ENCODE results near the gene PCDHGC3. TPM values are rescaled to one million over a fixed set of nuclear protein-coding genes. Genes with fewer than 3 reads are reported as not detected.

The PCDHGC3 gene
- total RNA-seq, 4 donors from 2014 or later, result 40.4 to 77.7 (median 56.3) TPM

- 95 to 96% methylated on average over 10 of the region's 10 CpGs for WGBS, 2 donors
- DNase-seq (ENCODE audit: low spot score in 2 of 2), result no peak
- peaks cover 0 to 41% (median 12%) of the 10 kb centered on the region in 4 donors for H3K4me1 ChIP-seq
These were observed 14.5 kb downstream of the PCDHGC3 start for GRCh38 chr5:141490271-141490670.

GRCh38 chr5:141490771-141491170 is 15.0 kb downstream of the PCDHGC3 start:
- WGBS, 2 donors, result 90 to 93% methylated on average over 10 of the region's 13 CpGs
- peaks cover 0 to 62% (median 0%) of the 10 kb centered on the region in 3 donors for H3K36me3 ChIP-seq
- no peaks in the 10 kb centered on the region for H3K27me3 ChIP-seq

More at GRCh38 chr5:141490271-141490670, 14.5 kb downstream of the PCDHGC3 start:
- Histone ChIP-seq H3K9me3 (no peaks in the 10 kb centered on the region), H3K27ac (no peak overlapping the region), H3K36me3 (peaks cover 0 to 65% (median 0%) of the 10 kb centered on the region in 3 donors), H3K27me3 (no peaks in the 10 kb centered on the region), H3K4me3 (no peak overlapping the region)
- no peak for TF ChIP-seq EP300 (IDR thresholded peaks at IDR 0.05)
- TF ChIP-seq CTCF (IDR thresholded peaks at IDR 0.05), result no peak
- no peak for TF ChIP-seq POLR2A (IDR thresholded peaks at IDR 0.05)

GRCh38 chr5:141491323-141492167 is 15.8 kb downstream of the PCDHGC3 start:
- TF ChIP-seq POLR2A (IDR thresholded peaks at IDR 0.05) (no peak), CTCF (IDR thresholded peaks at IDR 0.05) (no peak), EP300 (IDR thresholded peaks at IDR 0.05) (no peak)

More at GRCh38 chr5:141490771-141491170, 15.0 kb downstream of the PCDHGC3 start:
- TF ChIP-seq POLR2A (IDR thresholded peaks at IDR 0.05), result no peak
- TF ChIP-seq CTCF (IDR thresholded peaks at IDR 0.05), result no peak
- TF ChIP-seq EP300 (IDR thresholded peaks at IDR 0.05), result no peak
- Histone ChIP-seq H3K4me1 (peaks cover 0 to 36% (median 12%) of the 10 kb centered on the region in 4 donors), H3K4me3 (no peak overlapping the region), H3K9me3 (no peaks in the 10 kb centered on the region), H3K27ac (no peak overlapping the region)
- no peak for DNase-seq (ENCODE audit: low spot score in 2 of 2)

GRCh38 chr5:141492168-141492885 is 16.6 kb downstream of the PCDHGC3 start:
- peaks cover 0 to 67% (median 0%) of the 10 kb centered on the region in 3 donors for H3K36me3 ChIP-seq
- H3K27ac ChIP-seq, result no peak overlapping the region
- H3K4me1 ChIP-seq, result peaks cover 0 to 36% (median 12%) of the 10 kb centered on the region in 4 donors
- H3K4me3 ChIP-seq, result peak overlapping the region in 1 of 4 donors; percentile 22
- 66 to 71% methylated on average over 59 to 63 of the region's 68 CpGs for WGBS, 2 donors
- no peak for TF ChIP-seq EP300 (IDR thresholded peaks at IDR 0.05)
- TF ChIP-seq POLR2A (IDR thresholded peaks at IDR 0.05), result no peak
- no peak for TF ChIP-seq CTCF (IDR thresholded peaks at IDR 0.05)
- H3K27me3 ChIP-seq, result no peaks in the 10 kb centered on the region
- DNase-seq (ENCODE audit: low spot score in 2 of 2), result no peak
- H3K9me3 ChIP-seq, result no peaks in the 10 kb centered on the region

More at GRCh38 chr5:141491323-141492167, 15.8 kb downstream of the PCDHGC3 start:
- Histone ChIP-seq H3K27me3 (no peaks in the 10 kb centered on the region), H3K9me3 (no peaks in the 10 kb centered on the region), H3K4me3 (peak overlapping the region in 1 of 4 donors; percentile 22), H3K36me3 (peaks cover 0 to 63% (median 0%) of the 10 kb centered on the region in 3 donors), H3K4me1 (peaks cover 0 to 36% (median 12%) of the 10 kb centered on the region in 4 donors), H3K27ac (no peak overlapping the region)
- WGBS, 2 donors, result 75 to 81% methylated on average over 44 to 63 of the region's 66 CpGs
- DNase-seq (ENCODE audit: low spot score in 2 of 2), result no peak

Data from tibial nerve (tissue), 4 donors.